GM12864 (cell line): ENCODE measurements around the gene PUS10.

Experiments
- DNase-seq: peaks from one replicate; pipeline ENCODE4 v3.0.0-alpha.2; 2011; ENCODE audit warnings: low read depth
- H3K4me3 ChIP-seq: 2 replicates; pipeline ENCODE4 v1.5.1; 2011; ENCODE audit warnings: mild to moderate bottlenecking, low read depth, low read length, control low read depth
- CTCF ChIP-seq: IDR thresholded peaks from 2 replicates; pipeline ENCODE4 v1.5.1; 2011; ENCODE audit warnings: low read depth, mild to moderate bottlenecking, moderate library complexity, low read length, control low read depth, inconsistent platforms; ENCODE audit errors: missing control alignments

PUS10 gene

GRCh38 chr2:60966507-60967405, 51.3 kb downstream of the PUS10 start:
- DNase-seq, result no peak
- TF ChIP-seq CTCF, result no peak
- H3K4me3 ChIP-seq, result peak overlapping the region; percentile 1; the same call in 1 of the 2 replicates

- no peak overlapping the region for H3K4me3 ChIP-seq
- DNase-seq, result no peak
- no peak for TF ChIP-seq CTCF
These were observed 52.6 kb downstream of the PUS10 start for GRCh38 chr2:60965499-60965785.

- H3K4me3 ChIP-seq, result no peak overlapping the region
- no peak for TF ChIP-seq CTCF
- no peak for DNase-seq
These were observed 53.2 kb downstream of the PUS10 start for GRCh38 chr2:60964651-60965498.

- no peak for TF ChIP-seq CTCF
- no peak overlapping the region for H3K4me3 ChIP-seq
- DNase-seq, result no peak
These were observed 54.9 kb downstream of the PUS10 start for GRCh38 chr2:60963190-60963589.

- H3K4me3 ChIP-seq, result no peak overlapping the region
- DNase-seq, result no peak
- no peak for TF ChIP-seq CTCF
These were observed 55.5 kb downstream of the PUS10 start for GRCh38 chr2:60962528-60962927.

- no peak for DNase-seq
- no peak for TF ChIP-seq CTCF
- no peak overlapping the region for H3K4me3 ChIP-seq
These were observed 56.6 kb downstream of the PUS10 start for GRCh38 chr2:60961457-60961856.
